ENCODE data around the gene TNFRSF17. TPM values are rescaled to one million over a fixed set of nuclear protein-coding genes. Genes with fewer than 3 reads are reported as not detected.
A peak's percentile ranks its signal among the peaks of the same experiment; 100 is the strongest.

Gene TNFRSF17
- total and polyA plus RNA-seq, 2 of the 13 experiments (the other 11 are each of a cell fraction or from before 2014, with no cell fraction given) = not detected

DNA sequence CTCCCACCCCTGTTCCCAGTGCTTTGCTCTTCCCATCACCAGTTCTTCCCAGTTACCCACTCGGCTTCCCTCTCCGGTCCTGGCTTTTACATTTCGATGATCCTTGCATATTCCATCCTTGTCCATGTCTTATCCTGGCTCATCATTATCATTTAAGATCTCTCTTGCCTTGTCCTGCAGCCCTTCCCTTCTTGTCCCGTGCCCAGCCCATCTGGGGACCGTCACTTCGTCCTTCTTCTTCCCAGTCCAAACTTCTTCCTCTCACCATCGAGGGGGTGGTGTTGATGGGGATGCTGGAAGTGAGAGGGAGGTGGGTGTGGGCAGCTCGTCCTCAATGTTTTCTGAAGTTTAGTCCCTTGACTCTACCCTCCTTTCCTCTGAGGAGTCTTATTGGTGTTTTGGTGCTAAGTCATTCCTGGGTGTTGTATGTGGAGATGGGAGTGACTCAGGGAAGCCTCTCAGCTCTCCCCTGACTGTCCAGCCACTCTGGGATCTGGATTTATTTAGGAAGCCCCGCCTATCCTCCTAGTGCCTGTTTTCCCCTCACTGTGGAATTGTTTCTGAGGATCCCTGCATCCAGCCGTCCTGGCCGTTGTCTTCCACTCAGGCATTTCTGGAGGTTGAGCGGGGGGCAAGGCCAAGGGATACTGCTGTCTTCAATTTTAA is 12.5 kb downstream of the TNFRSF17 start (continued):
- TF ChIP-seq MBNL3 (CRISPR knock-in tag; conservative IDR thresholded peaks at IDR 0.05) (no peak), ZNF44 (CRISPR knock-in tag; IDR thresholded peaks at IDR 0.05) (no peak), ZNF34 (CRISPR knock-in tag; IDR thresholded peaks at IDR 0.05; ENCODE audit: borderline replicate concordance) (no peak), ZNF33B (CRISPR knock-in tag; IDR thresholded peaks at IDR 0.05) (no peak), FOXK1 (CRISPR knock-in tag; IDR thresholded peaks at IDR 0.05; ENCODE audit: borderline replicate concordance, low read depth) (no peak), ZKSCAN5 (CRISPR knock-in tag; IDR thresholded peaks at IDR 0.05) (peak; percentile 53; the same call in 1 of the 2 replicates), KMT2B (CRISPR knock-in tag; IDR thresholded peaks at IDR 0.05) (0 out of 2 replicates have a peak, but pooled peaks have one; percentile 17), GATAD1 (CRISPR knock-in tag; IDR thresholded peaks at IDR 0.05) (no peak), HOXA9 (CRISPR knock-in tag; IDR thresholded peaks at IDR 0.05; ENCODE audit: borderline replicate concordance) (0 out of 2 replicates have a peak, but pooled peaks have one; percentile 43), CCDC6 (CRISPR knock-in tag; IDR thresholded peaks at IDR 0.05) (no peak), ZNF577 (CRISPR knock-in tag; IDR thresholded peaks at IDR 0.05; ENCODE audit: borderline replicate concordance, low read depth) (no peak), SKIL (CRISPR knock-in tag; IDR thresholded peaks at IDR 0.05; ENCODE audit: borderline replicate concordance) (peak; percentile 38; the same call in 1 of the 2 replicates), ATF2 (CRISPR knock-in tag; IDR thresholded peaks at IDR 0.05) (no peak), SMAD1 (CRISPR knock-in tag; IDR thresholded peaks at IDR 0.05; ENCODE audit: borderline replicate concordance, low read depth) (peak; percentile 36; the same call in 1 of the 2 replicates), NR2F2 (IDR thresholded peaks at IDR 0.05; ENCODE audit: borderline replicate concordance, low read depth) (no peak), ZNF382 (CRISPR knock-in tag; IDR thresholded peaks at IDR 0.05; ENCODE audit: borderline replicate concordance) (no peak), GLI4 (CRISPR knock-in tag; IDR thresholded peaks at IDR 0.05; ENCODE audit: borderline replicate concordance) (no peak), FLYWCH1 (CRISPR knock-in tag; IDR thresholded peaks at IDR 0.05) (no peak)
- TF ChIP-seq, protein P1, sequence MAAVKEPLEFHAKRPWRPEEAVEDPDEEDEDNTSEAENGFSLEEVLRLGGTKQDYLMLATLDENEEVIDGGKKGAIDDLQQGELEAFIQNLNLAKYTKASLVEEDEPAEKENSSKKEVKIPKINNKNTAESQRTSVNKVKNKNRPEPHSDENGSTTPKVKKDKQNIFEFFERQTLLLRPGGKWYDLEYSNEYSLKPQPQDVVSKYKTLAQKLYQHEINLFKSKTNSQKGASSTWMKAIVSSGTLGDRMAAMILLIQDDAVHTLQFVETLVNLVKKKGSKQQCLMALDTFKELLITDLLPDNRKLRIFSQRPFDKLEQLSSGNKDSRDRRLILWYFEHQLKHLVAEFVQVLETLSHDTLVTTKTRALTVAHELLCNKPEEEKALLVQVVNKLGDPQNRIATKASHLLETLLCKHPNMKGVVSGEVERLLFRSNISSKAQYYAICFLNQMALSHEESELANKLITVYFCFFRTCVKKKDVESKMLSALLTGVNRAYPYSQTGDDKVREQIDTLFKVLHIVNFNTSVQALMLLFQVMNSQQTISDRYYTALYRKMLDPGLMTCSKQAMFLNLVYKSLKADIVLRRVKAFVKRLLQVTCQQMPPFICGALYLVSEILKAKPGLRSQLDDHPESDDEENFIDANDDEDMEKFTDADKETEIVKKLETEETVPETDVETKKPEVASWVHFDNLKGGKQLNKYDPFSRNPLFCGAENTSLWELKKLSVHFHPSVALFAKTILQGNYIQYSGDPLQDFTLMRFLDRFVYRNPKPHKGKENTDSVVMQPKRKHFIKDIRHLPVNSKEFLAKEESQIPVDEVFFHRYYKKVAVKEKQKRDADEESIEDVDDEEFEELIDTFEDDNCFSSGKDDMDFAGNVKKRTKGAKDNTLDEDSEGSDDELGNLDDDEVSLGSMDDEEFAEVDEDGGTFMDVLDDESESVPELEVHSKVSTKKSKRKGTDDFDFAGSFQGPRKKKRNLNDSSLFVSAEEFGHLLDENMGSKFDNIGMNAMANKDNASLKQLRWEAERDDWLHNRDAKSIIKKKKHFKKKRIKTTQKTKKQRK (IDR thresholded peaks at IDR 0.05; ENCODE audit: low read length) = no peak
- TF ChIP-seq, protein P2, sequence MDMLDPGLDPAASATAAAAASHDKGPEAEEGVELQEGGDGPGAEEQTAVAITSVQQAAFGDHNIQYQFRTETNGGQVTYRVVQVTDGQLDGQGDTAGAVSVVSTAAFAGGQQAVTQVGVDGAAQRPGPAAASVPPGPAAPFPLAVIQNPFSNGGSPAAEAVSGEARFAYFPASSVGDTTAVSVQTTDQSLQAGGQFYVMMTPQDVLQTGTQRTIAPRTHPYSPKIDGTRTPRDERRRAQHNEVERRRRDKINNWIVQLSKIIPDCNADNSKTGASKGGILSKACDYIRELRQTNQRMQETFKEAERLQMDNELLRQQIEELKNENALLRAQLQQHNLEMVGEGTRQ (IDR thresholded peaks at IDR 0.05; ENCODE audit: low read depth, low read length) = no peak
- TF ChIP-seq, protein P2 (CRISPR knock-in tag; IDR thresholded peaks at IDR 0.05; ENCODE audit: borderline replicate concordance) = no peak

Measured in HepG2 (cell line).